Measurements from ENCODE around the gene RNF41. TPM values are rescaled to one million over a fixed set of nuclear protein-coding genes. Genes with fewer than 3 reads are reported as not detected.
A peak's percentile ranks its signal among the peaks of the same experiment; 100 is the strongest.
"Not testable (repeated sequence)": the region's sequence is repeated elsewhere in the genome, so short reads cannot be mapped to it uniquely, and the experiment has no call there.

RNF41 gene
- total RNA-seq = 10 to 100 TPM; 34.2 to 35.0 TPM
- 10 to 100 TPM; 35.7 to 45.1 (median 41.8) TPM for polyA plus RNA-seq
- total RNA-seq = 47.5 to 63.1 (median 61.4) reads per million in 6 experiments

DNA sequence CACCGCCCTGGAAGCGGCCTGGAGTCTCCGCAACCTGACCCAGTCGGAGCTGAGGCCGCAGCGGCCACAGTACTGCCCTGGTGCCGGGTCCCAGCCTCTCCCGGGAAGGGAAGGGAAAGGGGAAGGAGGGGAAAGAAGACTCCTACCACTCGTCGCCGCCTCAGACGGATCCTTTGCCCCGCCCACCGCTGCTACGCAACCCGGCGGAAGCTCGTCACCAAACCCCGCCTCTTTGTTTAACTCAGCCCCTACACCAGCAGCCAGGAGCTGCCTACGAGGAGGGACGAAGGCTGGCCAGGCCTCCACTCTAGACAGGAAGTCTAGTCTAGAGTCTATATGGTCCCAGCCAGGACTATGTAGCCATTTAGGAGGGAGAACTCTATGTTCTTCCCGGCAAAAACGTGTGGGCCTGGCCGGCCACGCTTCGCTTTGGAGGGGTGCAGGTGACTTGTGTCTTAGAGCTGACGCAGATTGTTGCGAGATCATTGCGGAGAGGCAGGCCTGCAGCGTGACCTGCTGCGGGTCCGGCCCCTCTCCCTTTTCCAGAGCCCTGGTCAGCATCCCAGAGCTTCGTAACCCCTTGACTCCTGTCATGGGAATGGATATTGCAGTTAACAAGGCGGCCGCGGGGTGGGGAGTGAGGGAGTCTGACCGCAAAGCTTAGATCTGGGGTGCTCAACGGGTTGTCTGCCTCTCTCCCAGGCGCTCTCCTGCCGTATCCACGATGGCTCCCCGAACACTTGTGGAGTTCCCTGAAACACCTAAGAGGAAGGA, at the start of gene RNF41:
TSS of gene RNF41 (minus strand) at position 166 of the 774 bp plus-strand sequence. CDS start 7,875 bp downstream, outside the sequence.
- ATAC-seq = peak; percentile 78 to 82
- peaks cover 0 to 4% (median 0%) of the 10 kb centered on the region in 3 donors for H3K36me3 Mint-ChIP-seq
- DNase-seq = peak; percentile 84 to 96 (median 91)
- peak within 1 kb of the TSS; percentile 97 to 100 (median 98) for H3K4me3 Mint-ChIP-seq
- no peaks in the 10 kb centered on the region for H3K27me3 Mint-ChIP-seq
- POLR2A ChIA-PET = interaction anchor here (0.5 to 4.2 kb wide), 49 partner anchors 9 to 1009 kb away, joined by 3 to 88 read pairs (median 6); partner anchors contain the start of genes ANKRD52, BAZ2A, CNPY2 and COQ10A
- peaks cover 27 to 58% (median 47%) of the 10 kb centered on the region in 4 donors for H3K4me1 Mint-ChIP-seq
- peak within 1 kb of the TSS; percentile 97 to 100 (median 99) for H3K27ac Mint-ChIP-seq
- H3K9me3 Mint-ChIP-seq = no peaks in the 10 kb centered on the region

- Mint-ChIP-seq H3K9me3 (no peaks in the 10 kb centered on the region), H3K27me3 (no peaks in the 10 kb centered on the region), H3K4me3 (no peak overlapping the region), H3K36me3 (peaks cover 0 to 60% (median 14%) of the 10 kb centered on the region in 3 donors), H3K27ac (peak overlapping the region in 5 of 10 donors; percentile 22 to 73 (median 58)), H3K4me1 (peaks cover 8 to 20% (median 15%) of the 10 kb centered on the region in 4 donors)
- DNase-seq = no peak
- ATAC-seq = no peak
- POLR2A ChIA-PET = interaction anchor here (0.7 kb wide), 1 partner anchor 42 kb away, joined by 3 read pairs; no protein-coding TSS in a partner anchor
These were observed 49.3 kb upstream of the RNF41 start for GRCh38 chr12:56271031-56271430.

DNA sequence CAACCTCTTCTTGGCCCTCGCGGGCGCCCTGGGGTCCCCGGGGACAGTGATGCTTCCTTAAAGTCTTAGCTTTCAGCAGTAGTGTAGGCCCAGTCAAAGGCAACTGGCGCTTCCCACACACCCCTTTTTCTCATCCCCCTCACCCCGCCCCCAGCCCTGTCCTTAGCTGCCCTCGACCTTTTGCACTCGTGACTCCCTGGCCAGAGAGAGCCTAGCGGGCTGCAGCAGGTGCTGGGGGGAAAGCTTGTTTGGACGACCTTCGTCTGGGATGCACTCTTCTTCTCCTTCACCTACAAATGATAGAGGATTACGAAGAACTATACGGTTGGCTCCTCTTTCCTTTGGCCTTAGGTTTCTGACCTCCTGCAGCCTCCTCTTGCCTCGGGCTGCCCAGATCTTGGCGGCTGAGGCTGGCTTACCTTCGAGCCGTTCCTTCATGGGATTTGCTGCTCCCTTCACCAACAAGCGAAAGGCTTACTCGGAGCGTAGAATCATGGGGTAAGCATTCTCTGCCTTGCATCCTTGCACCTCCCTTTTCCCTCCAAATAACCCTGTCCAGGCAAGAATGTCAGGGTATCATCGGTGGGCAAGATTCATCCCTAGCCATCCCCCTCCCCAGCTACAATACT, 45.8 kb upstream of the RNF41 start:
- no peak for ATAC-seq
- Mint-ChIP-seq H3K36me3 (peaks cover 0 to 28% (median 0%) of the 10 kb centered on the region in 3 donors), H3K27me3 (no peaks in the 10 kb centered on the region), H3K9me3 (no peaks in the 10 kb centered on the region), H3K27ac (peak overlapping the region; percentile 81 to 98 (median 93)), H3K4me3 (peak overlapping the region; percentile 77 to 96 (median 90)), H3K4me1 (peaks cover 8 to 20% (median 20%) of the 10 kb centered on the region in 4 donors)
- no peak for DNase-seq
- POLR2A ChIA-PET = interaction anchor here (0.7 to 3.5 kb wide), 15 partner anchors 9 to 295 kb away, joined by 3 to 19 read pairs (median 4); partner anchors contain the start of genes ANKRD52, CNPY2, ESYT1 and MYL6

DNA sequence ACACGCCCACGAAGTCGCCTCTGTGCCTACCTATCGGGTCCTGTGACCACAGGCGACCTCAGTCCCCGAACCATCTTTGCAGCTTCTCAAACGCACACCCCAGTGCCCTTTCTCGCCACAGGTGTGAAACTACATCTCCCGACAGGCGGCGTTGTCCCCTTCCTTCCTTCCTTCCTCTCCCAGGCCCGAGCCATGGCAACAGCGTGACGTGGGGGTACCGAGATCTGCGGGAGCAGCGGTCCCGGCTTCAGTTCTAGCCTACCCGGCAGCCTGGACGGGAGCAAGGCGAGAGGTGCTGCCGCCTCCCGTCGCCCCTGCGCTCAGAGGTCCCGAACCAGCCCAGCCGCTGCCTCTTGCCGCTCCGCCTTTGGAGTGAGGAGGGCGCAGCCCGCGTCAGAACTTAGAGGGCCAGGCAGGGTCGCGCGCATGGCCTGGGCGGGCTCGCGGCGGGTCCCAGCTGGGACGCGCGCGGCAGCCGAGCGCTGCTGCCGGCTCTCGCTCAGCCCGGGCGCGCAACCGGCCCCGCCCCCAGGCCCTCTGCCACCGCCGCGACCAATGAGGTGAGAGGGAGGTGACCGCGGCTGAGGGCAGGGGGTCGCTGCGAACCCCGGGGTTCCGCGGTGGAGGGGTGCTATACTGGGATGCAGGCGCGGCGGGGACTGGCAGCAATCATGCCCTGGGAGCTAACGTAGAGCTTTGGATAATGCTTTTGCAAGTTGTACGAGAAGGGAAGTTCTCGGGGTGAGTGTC, 45.1 kb upstream of the RNF41 start, which contains the start of gene COQ10A:
TSS of gene COQ10A (plus strand) at position 250 of the 750 bp plus-strand sequence. CDS start at position 427, 177 bp downstream.
- DNase-seq (peak; percentile 81 to 95 (median 90)), ATAC-seq (peak; percentile 86 to 88)
- H3K27ac Mint-ChIP-seq = peak within 1 kb of the TSS; percentile 93 to 99 (median 98)
- H3K36me3 Mint-ChIP-seq = peaks cover 0 to 22% (median 0%) of the 10 kb centered on the region in 3 donors
- peak within 1 kb of the TSS; percentile 85 to 97 (median 94) for H3K4me3 Mint-ChIP-seq
- POLR2A ChIA-PET = interaction anchor here (0.6 to 3.5 kb wide), 19 partner anchors 8 to 295 kb away, joined by 3 to 19 read pairs (median 4); partner anchors contain the start of genes ANKRD52, CNPY2, ESYT1 and MYL6
- no peaks in the 10 kb centered on the region for H3K27me3 Mint-ChIP-seq
- H3K4me1 Mint-ChIP-seq = peaks cover 8 to 20% (median 20%) of the 10 kb centered on the region in 4 donors
- no peaks in the 10 kb centered on the region for H3K9me3 Mint-ChIP-seq

GRCh38 chr12:56266068-56266692, 44.5 kb upstream of the RNF41 start:
- not testable (repeated sequence) for ATAC-seq, DNase-seq, H3K9me3 Mint-ChIP-seq, H3K27me3 Mint-ChIP-seq
- POLR2A ChIA-PET = interaction anchor here (0.5 to 3.5 kb wide), 13 partner anchors 8 to 201 kb away, joined by 3 to 19 read pairs (median 5); partner anchors contain the start of genes ANKRD52, CNPY2, MYL6 and PA2G4
- Mint-ChIP-seq H3K36me3 (peaks cover 0 to 18% (median 0%) of the 10 kb centered on the region in 3 donors), H3K4me3 (peak overlapping the region; percentile 85 to 97 (median 94)), H3K4me1 (peaks cover 10 to 20% (median 20%) of the 10 kb centered on the region in 4 donors), H3K27ac (peak overlapping the region; percentile 93 to 99 (median 98))

GRCh38 chr12:56262955-56263354, 41.2 kb upstream of the RNF41 start:
- not testable (repeated sequence) for H3K4me3 Mint-ChIP-seq, H3K27ac Mint-ChIP-seq, DNase-seq, H3K27me3 Mint-ChIP-seq, ATAC-seq, H3K9me3 Mint-ChIP-seq, H3K36me3 Mint-ChIP-seq
- H3K4me1 Mint-ChIP-seq = peaks cover 17 to 26% (median 24%) of the 10 kb centered on the region in 4 donors
- POLR2A ChIA-PET = interaction anchor here (2.0 kb wide), 1 partner anchor 73 kb away, joined by 6 read pairs; the partner anchor contains the start of gene SMARCC2

- Mint-ChIP-seq H3K27ac (peak overlapping the region in 1 of 10 donors; percentile 45), H3K27me3 (no peaks in the 10 kb centered on the region), H3K4me3 (no peak overlapping the region), H3K9me3 (no peaks in the 10 kb centered on the region), H3K36me3 (no peaks in the 10 kb centered on the region), H3K4me1 (peaks cover 16 to 27% (median 22%) of the 10 kb centered on the region in 4 donors)
- ATAC-seq = no peak
- DNase-seq = no peak
- POLR2A ChIA-PET = interaction anchor here (1.0 kb wide), 1 partner anchor 11 kb away, joined by 3 read pairs; no protein-coding TSS in a partner anchor
These were observed 39.9 kb upstream of the RNF41 start for GRCh38 chr12:56261503-56262232.

- Mint-ChIP-seq H3K4me3 (peak overlapping the region in 1 of 10 donors; percentile 1), H3K4me1 (peaks cover 14 to 29% (median 24%) of the 10 kb centered on the region in 4 donors), H3K36me3 (peaks cover 0 to 3% (median 0%) of the 10 kb centered on the region in 3 donors), H3K27me3 (no peaks in the 10 kb centered on the region), H3K27ac (peak overlapping the region in 2 of 10 donors; percentile 27 to 45), H3K9me3 (no peaks in the 10 kb centered on the region)
- no peak for DNase-seq
- ATAC-seq = no peak
- POLR2A ChIA-PET = interaction anchor here (1.0 kb wide), 1 partner anchor 12 kb away, joined by 3 read pairs; no protein-coding TSS in a partner anchor
These were observed 39.2 kb upstream of the RNF41 start for GRCh38 chr12:56260921-56261320.

- no peak for ATAC-seq
- Mint-ChIP-seq H3K4me3 (peak overlapping the region in 5 of 10 donors; percentile 2 to 73 (median 18)), H3K36me3 (peaks cover 0 to 6% (median 0%) of the 10 kb centered on the region in 3 donors), H3K9me3 (no peaks in the 10 kb centered on the region), H3K27ac (peak overlapping the region in 1 of 10 donors; percentile 31), H3K27me3 (no peaks in the 10 kb centered on the region), H3K4me1 (peaks cover 14 to 26% (median 24%) of the 10 kb centered on the region in 4 donors)
- POLR2A ChIA-PET = interaction anchor here (1.0 kb wide), 1 partner anchor 12 kb away, joined by 3 read pairs; no protein-coding TSS in a partner anchor
- DNase-seq = no peak
These were observed 38.7 kb upstream of the RNF41 start for GRCh38 chr12:56260380-56260779.

DNA sequence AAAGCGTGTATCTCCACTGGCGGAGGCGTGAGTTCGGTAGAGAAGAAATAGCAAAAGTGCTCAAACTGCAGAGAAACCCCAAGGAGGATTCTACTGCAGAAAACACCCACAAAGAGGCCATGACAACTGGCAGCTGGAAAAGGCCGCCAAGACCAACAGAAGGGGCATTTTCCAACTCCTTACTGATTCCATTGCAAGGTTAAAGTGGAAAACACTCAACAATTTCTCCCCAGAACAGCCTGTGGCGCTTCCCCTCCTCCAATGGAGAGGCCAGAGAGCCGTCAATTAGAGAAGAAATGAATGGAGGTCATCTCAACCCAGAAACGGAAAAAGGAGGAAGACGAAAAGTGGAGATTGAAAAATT, 37.1 kb upstream of the RNF41 start:
- Mint-ChIP-seq H3K27ac (peak overlapping the region; percentile 83 to 96 (median 92)), H3K4me3 (peak overlapping the region; percentile 87 to 94 (median 92)), H3K9me3 (no peaks in the 10 kb centered on the region), H3K4me1 (peaks cover 21 to 28% (median 25%) of the 10 kb centered on the region in 4 donors), H3K36me3 (peaks cover 0 to 22% (median 2%) of the 10 kb centered on the region in 3 donors), H3K27me3 (no peaks in the 10 kb centered on the region)
- DNase-seq (no peak), ATAC-seq (no peak)
- POLR2A ChIA-PET = interaction anchor here (0.7 to 2.7 kb wide), 13 partner anchors 8 to 202 kb away, joined by 3 to 20 read pairs (median 4); partner anchors contain the start of genes CNPY2, COQ10A, CS and ESYT1

All from naive thymus-derived CD8-positive, alpha-beta T cell (primary cell).